Skin epidermis (tissue), 12 donors: ENCODE results near the gene RASSF9.

Experiments used
- H3K27ac ChIP-seq, 21 experiments: fragments of 200-600 bp; sonication (generic) in 11 of 21; one replicate each; pipeline ENCODE4 v1.5.0; 2020; ENCODE audit warnings: mild to moderate bottlenecking in 3 of 21, inconsistent platforms in 2 of 21, moderate library complexity in 2 of 21
- H3K4me3 ChIP-seq, 7 experiments: fragments of 200-600 bp; sonication (generic) in 2 of 7; one replicate each; pipeline ENCODE4 v1.5.0; 2020; ENCODE audit warnings: inconsistent platforms in 2 of 7, mild to moderate bottlenecking in 2 of 7, moderate library complexity in 1 of 7

The RASSF9 gene

GRCh38 chr12:85836197-85837090 lies at the start of gene RASSF9:
Gene RASSF9, minus strand, starts transcription at chr12:85836409. Its CDS starts 208 bp downstream, at chr12:85836201.
- H3K4me3 ChIP-seq = peak within 1 kb of the TSS; percentile 19 to 46 (median 35)
- H3K27ac ChIP-seq = peak within 1 kb of the TSS in 19 of 21 experiments; percentile 41 to 87 (median 76)

- Histone ChIP-seq H3K4me3 (no peak overlapping the region), H3K27ac (no peak overlapping the region)
Measured at GRCh38 chr12:85883763-85884162, 47.6 kb upstream of the RASSF9 start.

- H3K27ac ChIP-seq = no peak overlapping the region
- H3K4me3 ChIP-seq = no peak overlapping the region
Measured at GRCh38 chr12:85877459-85877858, 41.2 kb upstream of the RASSF9 start.

- Histone ChIP-seq H3K4me3 (no peak within 1 kb of the TSS), H3K27ac (no peak within 1 kb of the TSS)
Measured at GRCh38 chr12:85874031-85874461, 37.8 kb upstream of the RASSF9 start, which contains the start of gene NTS. Gene NTS, plus strand, starts transcription at chr12:85874295. Its CDS starts 109 bp downstream, at chr12:85874404.

GRCh38 chr12:85872497-85873091 lies 36.4 kb upstream of the RASSF9 start:
- no peak overlapping the region for H3K4me3 ChIP-seq
- H3K27ac ChIP-seq = no peak overlapping the region

GRCh38 chr12:85866986-85867776 lies 31.0 kb upstream of the RASSF9 start:
- Histone ChIP-seq H3K27ac (no peak overlapping the region), H3K4me3 (no peak overlapping the region)

- no peak overlapping the region for H3K4me3 ChIP-seq
Measured at GRCh38 chr12:85865890-85866289, 29.7 kb upstream of the RASSF9 start.

GRCh38 chr12:85856966-85857365 lies 20.8 kb upstream of the RASSF9 start:
- no peak overlapping the region for H3K4me3 ChIP-seq
- H3K27ac ChIP-seq = no peak overlapping the region

More at GRCh38 chr12:85865890-85866289, 29.7 kb upstream of the RASSF9 start:
- peak overlapping the region in 1 of 21 experiments; percentile 23 for H3K27ac ChIP-seq

GRCh38 chr12:85855305-85855704 lies 19.1 kb upstream of the RASSF9 start:
- no peak overlapping the region for H3K4me3 ChIP-seq
- H3K27ac ChIP-seq = no peak overlapping the region

GRCh38 chr12:85849344-85849743 lies 13.1 kb upstream of the RASSF9 start:
- Histone ChIP-seq H3K27ac (no peak overlapping the region), H3K4me3 (no peak overlapping the region)

- Histone ChIP-seq H3K27ac (no peak overlapping the region), H3K4me3 (no peak overlapping the region)
Measured at GRCh38 chr12:85843606-85844310, 7.5 kb upstream of the RASSF9 start.

GRCh38 chr12:85835426-85836196 lies 598 bp downstream of the RASSF9 start:
- peak overlapping the region in 19 of 21 experiments; percentile 41 to 87 (median 76) for H3K27ac ChIP-seq

GRCh38 chr12:85834378-85834777 lies 1.8 kb downstream of the RASSF9 start:
- Histone ChIP-seq H3K4me3 (peak overlapping the region in 2 of 7 experiments; percentile 37 to 46), H3K27ac (peak overlapping the region in 6 of 21 experiments; percentile 14 to 87 (median 62))

More at GRCh38 chr12:85835426-85836196, 598 bp downstream of the RASSF9 start:
- peak overlapping the region; percentile 19 to 46 (median 35) for H3K4me3 ChIP-seq

GRCh38 chr12:85833579-85833978 lies 2.6 kb downstream of the RASSF9 start:
- Histone ChIP-seq H3K27ac (peak overlapping the region in 2 of 21 experiments; percentile 11 to 29), H3K4me3 (no peak overlapping the region)

- Histone ChIP-seq H3K4me3 (no peak overlapping the region), H3K27ac (no peak overlapping the region)
Measured at GRCh38 chr12:85831327-85831990, 4.8 kb downstream of the RASSF9 start.

GRCh38 chr12:85829391-85829790 lies 6.8 kb downstream of the RASSF9 start:
- no peak overlapping the region for H3K27ac ChIP-seq

GRCh38 chr12:85828576-85828975 lies 7.6 kb downstream of the RASSF9 start:
- Histone ChIP-seq H3K27ac (no peak overlapping the region), H3K4me3 (no peak overlapping the region)

More at GRCh38 chr12:85829391-85829790, 6.8 kb downstream of the RASSF9 start:
- H3K4me3 ChIP-seq = no peak overlapping the region

GRCh38 chr12:85825746-85826145 lies 10.5 kb downstream of the RASSF9 start:
- Histone ChIP-seq H3K27ac (no peak overlapping the region), H3K4me3 (no peak overlapping the region)
